ENCODE data around the gene DCBLD2.

DCBLD2 gene

DNA sequence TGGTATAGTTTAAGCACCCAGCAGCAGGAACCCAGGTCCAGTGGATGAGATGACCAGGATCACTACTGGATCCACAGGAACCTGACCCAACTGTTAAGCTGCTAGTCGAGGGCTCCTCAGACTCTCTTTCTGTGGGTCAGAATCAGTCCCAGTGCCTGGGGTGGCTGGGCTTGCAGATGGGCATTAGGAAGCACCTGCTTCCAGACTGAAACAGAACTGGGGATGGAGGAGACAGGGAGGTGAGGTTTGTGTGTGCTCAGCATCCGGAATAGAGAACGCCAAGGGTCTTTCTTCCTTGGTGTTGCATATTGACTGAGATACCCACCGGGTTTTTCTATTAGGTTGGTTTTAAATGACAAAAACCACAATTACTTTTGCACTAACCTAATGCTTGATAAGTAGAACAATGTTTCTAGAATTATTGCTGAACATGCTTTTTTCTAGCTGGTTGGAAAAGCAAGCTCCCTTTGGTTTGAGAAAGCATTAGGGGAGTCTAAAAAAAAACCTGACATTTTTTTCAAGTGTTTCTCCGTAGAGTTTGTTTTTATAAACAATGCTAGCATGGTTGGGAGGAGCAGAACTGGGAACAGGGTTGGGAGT is 137.6 kb downstream of the DCBLD2 start:
- no peak for DNase-seq

- no peak for DNase-seq
Observed at GRCh38 chr3:98763076-98763475, 138.4 kb downstream of the DCBLD2 start, which contains the start of gene ST3GAL6. Gene ST3GAL6, plus strand, starts transcription at chr3:98763340. Its CDS starts 5,101 bp downstream, at chr3:98768441.

DNA sequence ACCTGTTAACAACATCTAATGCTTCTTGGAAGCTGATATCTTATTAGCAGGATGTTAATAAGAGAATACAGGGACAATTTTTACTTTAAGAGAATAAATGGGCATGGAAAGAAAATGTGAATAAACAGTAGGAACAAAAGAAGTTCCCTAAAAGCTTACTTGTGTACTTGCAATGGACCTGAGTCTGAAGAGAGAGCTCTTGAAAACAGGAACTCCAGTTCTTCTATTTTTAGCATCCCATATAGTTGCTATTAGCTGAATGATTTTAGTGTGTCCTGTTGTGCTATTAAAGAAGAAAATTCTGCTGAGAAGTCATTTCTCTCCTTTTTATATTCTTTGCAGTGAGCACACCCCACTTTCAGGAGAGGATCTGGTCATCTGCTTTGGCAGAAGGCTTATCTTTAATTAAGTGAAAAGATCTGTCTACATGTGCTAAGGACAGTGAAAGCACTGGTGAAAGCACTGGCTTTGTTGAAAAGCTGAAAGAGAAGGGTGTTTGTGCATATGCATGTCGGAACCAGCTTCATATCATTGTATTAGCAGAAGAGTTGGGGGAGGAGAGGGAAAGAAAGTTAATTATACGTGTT is 139.8 kb downstream of the DCBLD2 start:
- no peak for DNase-seq

DNA sequence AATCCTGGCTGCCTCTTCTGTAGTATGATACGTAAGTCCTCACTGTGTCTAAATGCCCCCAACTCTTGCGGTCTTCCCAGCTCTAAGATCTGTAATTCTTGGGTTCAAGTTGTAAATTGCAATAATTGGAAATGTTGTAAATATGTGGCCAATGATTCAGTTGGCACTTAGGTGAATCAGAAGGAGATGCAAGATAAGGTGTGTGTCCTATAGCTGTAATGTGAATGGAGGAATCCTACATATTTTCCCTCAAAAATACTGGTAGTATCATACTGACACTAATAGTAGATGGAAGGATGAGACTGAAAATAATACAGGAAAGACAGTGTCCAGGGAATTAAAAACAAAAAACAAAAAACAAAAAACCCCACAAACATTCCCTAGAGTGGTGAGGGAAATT is 141.9 kb downstream of the DCBLD2 start:
- DNase-seq: no peak

GRCh38 chr3:98755601-98756000 is 145.9 kb downstream of the DCBLD2 start:
- DNase-seq: no peak

GRCh38 chr3:98754483-98754882 is 147.0 kb downstream of the DCBLD2 start:
- no peak for DNase-seq

GRCh38 chr3:98750276-98750919 is 151.1 kb downstream of the DCBLD2 start:
- no peak for DNase-seq

DNA sequence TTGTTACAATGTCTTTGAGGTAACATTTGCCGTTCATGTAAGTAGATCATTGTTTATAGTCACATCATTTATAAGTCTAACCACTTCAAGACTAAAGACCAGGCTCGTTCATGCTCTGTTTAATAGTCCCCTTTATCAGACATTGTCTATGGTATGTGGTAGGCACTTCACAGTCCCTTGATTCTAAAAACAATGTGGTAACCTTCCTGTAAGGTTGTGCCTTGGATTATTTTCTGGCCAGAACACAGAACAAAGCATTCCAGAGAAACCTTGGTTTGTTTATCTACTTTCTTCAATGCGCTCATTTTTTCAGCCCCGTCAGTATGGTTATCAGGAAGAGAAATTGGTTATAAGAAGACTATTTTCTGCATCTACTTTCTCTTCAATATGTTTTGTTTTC is 154.6 kb downstream of the DCBLD2 start:
- DNase-seq: no peak

- DNase-seq: no peak
Observed at GRCh38 chr3:98746122-98746521, 155.4 kb downstream of the DCBLD2 start.

All from NCI-H510A treated with DMSO at 0.1 percent for 48 hours (cell line).